ENCODE results near the gene ATOH8. TPM values are rescaled to one million over a fixed set of nuclear protein-coding genes. Genes with fewer than 3 reads are reported as not detected.
A peak's percentile ranks its signal among the peaks of the same experiment; 100 is the strongest.

The ATOH8 gene, protein sequence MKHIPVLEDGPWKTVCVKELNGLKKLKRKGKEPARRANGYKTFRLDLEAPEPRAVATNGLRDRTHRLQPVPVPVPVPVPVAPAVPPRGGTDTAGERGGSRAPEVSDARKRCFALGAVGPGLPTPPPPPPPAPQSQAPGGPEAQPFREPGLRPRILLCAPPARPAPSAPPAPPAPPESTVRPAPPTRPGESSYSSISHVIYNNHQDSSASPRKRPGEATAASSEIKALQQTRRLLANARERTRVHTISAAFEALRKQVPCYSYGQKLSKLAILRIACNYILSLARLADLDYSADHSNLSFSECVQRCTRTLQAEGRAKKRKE
- 1 to 10 TPM; 2.5 TPM for total RNA-seq

DNA sequence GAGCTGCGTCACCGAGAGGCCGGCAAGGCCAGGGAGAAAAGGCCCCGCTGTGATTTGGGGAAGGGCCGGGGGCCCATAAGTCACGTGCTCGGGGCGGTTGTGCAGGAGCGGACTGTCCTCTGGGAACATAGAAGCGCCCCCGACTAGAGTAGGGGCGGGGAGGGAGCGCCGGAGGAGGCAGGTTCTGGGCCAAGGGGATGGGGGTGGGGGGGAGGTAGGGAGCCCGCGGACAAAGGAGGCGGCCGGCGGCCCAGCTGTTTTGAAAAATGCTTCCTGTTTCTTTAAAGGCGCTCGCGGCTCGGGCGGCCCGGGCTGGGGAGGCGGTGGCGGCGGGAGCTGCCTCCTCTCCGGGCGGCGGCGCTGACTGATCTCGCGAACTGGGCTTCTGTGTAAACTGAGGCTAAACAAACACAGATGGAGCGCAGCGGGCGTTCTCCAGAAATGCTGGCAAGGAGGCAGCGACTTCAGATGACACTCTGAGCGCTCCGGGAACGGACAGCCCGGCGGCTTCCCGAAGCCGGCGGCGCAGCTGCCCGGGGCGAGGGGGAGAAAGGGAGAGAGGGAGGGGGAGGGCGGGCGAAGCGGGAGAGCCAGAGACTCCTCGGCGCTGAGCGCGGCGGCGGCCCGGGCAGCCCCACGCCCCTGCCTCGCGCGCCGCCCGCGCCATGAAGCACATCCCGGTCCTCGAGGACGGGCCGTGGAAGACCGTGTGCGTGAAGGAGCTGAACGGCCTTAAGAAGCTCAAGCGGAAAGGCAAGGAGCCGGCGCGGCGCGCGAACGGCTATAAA, at the start of gene ATOH8:
ATOH8 (plus strand) TSS at position 467 of the 788 bp plus-strand sequence; CDS start at position 666, 199 bp downstream.
- no peaks in the 10 kb centered on the region for H3K9me3 ChIP-seq
- H3K27me3 ChIP-seq, result peaks cover 50% of the 10 kb centered on the region
- H3K4me3 ChIP-seq, result peak within 1 kb of the TSS; percentile 62
- DNase-seq, result peak; percentile 78
- H3K27ac ChIP-seq, result no peak within 1 kb of the TSS
- peak within 1 kb of the TSS; percentile 54 to 57 for H3K9ac ChIP-seq (ENCODE audit: low read depth in 2 of 2, low read length in 2 of 2)
- intact Hi-C loops (cut with DNase I), result no loop called here
- H3K36me3 ChIP-seq, result no peaks in the 10 kb centered on the region
- H3K4me1 ChIP-seq, result peaks cover 13% of the 10 kb centered on the region
- TF ChIP-seq, protein P1, sequence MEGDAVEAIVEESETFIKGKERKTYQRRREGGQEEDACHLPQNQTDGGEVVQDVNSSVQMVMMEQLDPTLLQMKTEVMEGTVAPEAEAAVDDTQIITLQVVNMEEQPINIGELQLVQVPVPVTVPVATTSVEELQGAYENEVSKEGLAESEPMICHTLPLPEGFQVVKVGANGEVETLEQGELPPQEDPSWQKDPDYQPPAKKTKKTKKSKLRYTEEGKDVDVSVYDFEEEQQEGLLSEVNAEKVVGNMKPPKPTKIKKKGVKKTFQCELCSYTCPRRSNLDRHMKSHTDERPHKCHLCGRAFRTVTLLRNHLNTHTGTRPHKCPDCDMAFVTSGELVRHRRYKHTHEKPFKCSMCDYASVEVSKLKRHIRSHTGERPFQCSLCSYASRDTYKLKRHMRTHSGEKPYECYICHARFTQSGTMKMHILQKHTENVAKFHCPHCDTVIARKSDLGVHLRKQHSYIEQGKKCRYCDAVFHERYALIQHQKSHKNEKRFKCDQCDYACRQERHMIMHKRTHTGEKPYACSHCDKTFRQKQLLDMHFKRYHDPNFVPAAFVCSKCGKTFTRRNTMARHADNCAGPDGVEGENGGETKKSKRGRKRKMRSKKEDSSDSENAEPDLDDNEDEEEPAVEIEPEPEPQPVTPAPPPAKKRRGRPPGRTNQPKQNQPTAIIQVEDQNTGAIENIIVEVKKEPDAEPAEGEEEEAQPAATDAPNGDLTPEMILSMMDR (IDR thresholded peaks at IDR 0.05), result no peak

GRCh38 chr2:85704038-85704437, 49.8 kb upstream of the ATOH8 start:
- intact Hi-C loops (cut with DNase I), result no loop called here
- TF ChIP-seq, protein P1 (IDR thresholded peaks at IDR 0.05), result no peak
- no peak overlapping the region for H3K27ac ChIP-seq
- H3K9ac ChIP-seq (ENCODE audit: low read depth in 2 of 2, low read length in 2 of 2), result no peak overlapping the region
- H3K4me3 ChIP-seq, result no peak overlapping the region
- no peaks in the 10 kb centered on the region for H3K27me3 ChIP-seq
- no peak for DNase-seq
- H3K4me1 ChIP-seq, result no peaks in the 10 kb centered on the region
- H3K36me3 ChIP-seq, result no peaks in the 10 kb centered on the region
- H3K9me3 ChIP-seq, result no peaks in the 10 kb centered on the region

DNA sequence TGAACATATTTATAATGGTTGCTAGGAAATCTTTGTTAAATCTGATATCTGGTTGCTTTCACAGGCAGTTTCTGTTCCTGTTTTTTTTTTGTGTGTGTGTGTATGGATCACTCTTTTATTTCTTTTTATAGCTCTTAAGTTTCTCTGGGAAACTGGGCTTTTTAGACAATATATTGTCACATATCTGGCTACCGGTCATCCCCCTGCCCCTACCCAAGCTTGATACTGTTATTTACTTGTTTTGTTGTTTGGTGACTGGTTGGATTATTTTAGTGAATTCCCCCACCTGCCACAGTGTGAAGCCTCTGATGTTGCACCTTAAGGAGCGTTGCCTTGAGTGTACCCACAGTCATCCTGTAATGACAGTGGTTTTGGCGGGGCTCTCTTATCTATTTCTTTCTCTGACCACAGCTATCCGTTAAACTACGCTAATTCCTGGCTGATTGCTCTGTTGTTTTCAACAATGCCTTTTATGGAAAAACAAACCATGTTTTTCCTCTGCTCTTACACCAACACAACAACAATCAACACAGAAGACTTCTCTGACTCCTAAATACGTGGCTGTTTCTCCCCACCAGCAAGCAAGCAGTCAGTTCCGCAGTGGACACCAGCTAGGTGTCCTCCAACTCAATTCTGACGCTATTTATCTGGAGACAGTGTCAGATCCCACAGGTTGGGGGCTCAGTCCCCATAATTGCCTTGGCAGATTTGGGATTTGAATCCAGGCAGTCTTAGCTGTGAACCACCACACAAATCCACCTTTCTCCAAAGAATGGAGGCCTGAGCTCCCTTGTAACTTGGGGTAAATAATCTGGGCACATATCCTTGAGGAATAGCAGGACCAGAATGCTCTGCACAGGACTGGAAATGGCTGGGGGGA, 48.8 kb upstream of the ATOH8 start:
- Histone ChIP-seq H3K4me3 (no peak overlapping the region), H3K27me3 (no peaks in the 10 kb centered on the region), H3K36me3 (no peaks in the 10 kb centered on the region), H3K9ac (ENCODE audit: low read depth in 2 of 2, low read length in 2 of 2) (no peak overlapping the region), H3K4me1 (no peaks in the 10 kb centered on the region), H3K27ac (peak overlapping the region; percentile 29), H3K9me3 (no peaks in the 10 kb centered on the region)
- no peak for DNase-seq
- intact Hi-C loops (cut with DNase I), result no loop called here
- TF ChIP-seq, protein P1 (IDR thresholded peaks at IDR 0.05), result no peak

DNA sequence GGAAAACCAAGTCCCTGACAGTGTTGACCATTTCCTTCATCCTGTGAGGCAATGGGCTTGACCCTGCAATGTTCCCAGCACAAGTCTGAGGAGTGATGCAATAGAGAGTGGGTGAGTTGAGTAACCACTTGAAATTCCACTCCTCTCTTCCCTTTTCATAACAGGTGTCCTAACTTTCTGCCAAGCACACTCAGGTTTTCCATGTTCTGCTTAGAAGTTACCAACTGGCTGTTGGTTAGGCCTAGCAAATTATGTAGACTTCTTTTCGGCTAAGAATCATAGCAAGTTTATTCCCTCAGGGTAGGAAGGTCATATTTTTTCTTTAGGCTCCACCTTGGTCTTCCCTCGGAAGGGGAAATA, 48.1 kb upstream of the ATOH8 start:
- H3K9ac ChIP-seq (ENCODE audit: low read depth in 2 of 2, low read length in 2 of 2), result no peak overlapping the region
- H3K36me3 ChIP-seq, result no peaks in the 10 kb centered on the region
- H3K4me3 ChIP-seq, result no peak overlapping the region
- no peak for DNase-seq
- H3K27me3 ChIP-seq, result no peaks in the 10 kb centered on the region
- H3K4me1 ChIP-seq, result no peaks in the 10 kb centered on the region
- peak overlapping the region; percentile 29 for H3K27ac ChIP-seq
- intact Hi-C loops (cut with DNase I), result no loop called here
- TF ChIP-seq, protein P1 (IDR thresholded peaks at IDR 0.05), result no peak
- no peaks in the 10 kb centered on the region for H3K9me3 ChIP-seq

DNA sequence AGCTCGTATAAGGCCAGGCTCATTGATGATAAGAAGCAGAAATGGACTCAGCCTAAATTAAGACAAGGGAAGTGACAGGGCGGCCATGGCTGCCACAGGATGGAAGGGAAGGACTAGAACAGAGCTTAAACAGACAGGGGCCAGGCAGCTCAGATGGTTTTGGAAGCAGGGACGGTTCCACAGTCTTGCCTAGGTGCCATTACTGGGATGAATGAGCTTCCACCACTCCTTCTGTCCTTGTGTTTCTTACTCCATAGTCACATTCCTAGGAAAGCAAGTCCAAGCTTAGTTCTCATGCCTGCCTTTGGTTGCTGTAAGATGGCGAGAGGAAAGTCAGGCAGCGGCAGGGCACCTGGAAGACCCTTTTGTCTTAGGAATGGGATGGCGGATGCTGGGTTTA, 47.7 kb upstream of the ATOH8 start:
- intact Hi-C loops (cut with DNase I), result no loop called here
- H3K9ac ChIP-seq (ENCODE audit: low read depth in 2 of 2, low read length in 2 of 2), result no peak overlapping the region

More for the DNA sequence above, 47.7 kb upstream of the ATOH8 start:
- Histone ChIP-seq H3K4me3 (no peak overlapping the region), H3K27me3 (no peaks in the 10 kb centered on the region), H3K4me1 (no peaks in the 10 kb centered on the region), H3K36me3 (no peaks in the 10 kb centered on the region), H3K27ac (peak overlapping the region; percentile 22), H3K9me3 (no peaks in the 10 kb centered on the region)
- no peak for DNase-seq
- TF ChIP-seq, protein P1 (IDR thresholded peaks at IDR 0.05), result no peak

Data from colonic mucosa (tissue), 4 donors.